CD8-positive, alpha-beta memory T cell (primary cell): ENCODE data around the gene ZFYVE16. TPM values are rescaled to one million over a fixed set of nuclear protein-coding genes. Genes with fewer than 3 reads are reported as not detected.
"Not testable (repeated sequence)": the region's sequence is repeated elsewhere in the genome, so short reads cannot be mapped to it uniquely, and the experiment has no call there.

Experiments
- CTCF ChIA-PET: fragments of 350-600 bp; sonication (Branson Sonifier 250); formaldehyde crosslinking; loops from one replicate; lab custom pipeline; 2021; ENCODE audit warnings: antibody characterized with exemption; lab: Charles Lee
- POLR2A ChIA-PET: fragments of 350-600 bp; sonication (Branson Sonifier 250); formaldehyde crosslinking; loops from one replicate; lab custom pipeline; 2021; ENCODE audit warnings: antibody characterized with exemption; lab: Charles Lee
- DNase-seq, 5 donors: peaks; one replicate each; pipeline versions ENCODE4 v3.0.0 to v3.0.0-alpha.2; 2020 to 2022; ENCODE audit warnings: mixed read lengths in 1 of 5
- H3K27ac ChIP-seq: one replicate; pipeline ENCODE4 v1.7.0; 2013; ENCODE audit warnings: low read depth, mild to moderate bottlenecking, low read length, moderate library complexity
- H3K27me3 ChIP-seq: 2 replicates; pipeline ENCODE4 v1.7.0; 2013; ENCODE audit warnings: low read length, mild to moderate bottlenecking; ENCODE audit not compliant: insufficient read depth, poor library complexity, severe bottlenecking
- H3K36me3 ChIP-seq: 2 replicates; pipeline ENCODE4 v1.7.0; 2013; ENCODE audit warnings: mild to moderate bottlenecking, low read length, moderate library complexity; ENCODE audit not compliant: insufficient read depth
- H3K4me1 ChIP-seq: 2 replicates; pipeline ENCODE4 v1.7.0; 2013; ENCODE audit warnings: mild to moderate bottlenecking, low read length, moderate library complexity; ENCODE audit not compliant: insufficient read depth
- H3K4me3 ChIP-seq: 2 replicates; pipeline ENCODE4 v1.7.0; 2013; ENCODE audit warnings: mild to moderate bottlenecking, low read length
- H3K9me3 ChIP-seq: 2 replicates; pipeline ENCODE4 v1.7.0; 2013; ENCODE audit warnings: mild to moderate bottlenecking, low read length
- H3K27ac Mint-ChIP-seq, 8 donors: one replicate each; pipeline ENCODE4 v1.8.0; 2020 to 2021; ENCODE audit warnings: mixed read lengths in 8 of 8, mild to moderate bottlenecking in 6 of 8, inconsistent platforms in 3 of 8, moderate library complexity in 3 of 8
- H3K27me3 Mint-ChIP-seq, 2 donors: one replicate each; pipeline ENCODE4 v1.8.0; 2020 to 2021; ENCODE audit warnings: mixed read lengths in 2 of 2, mild to moderate bottlenecking in 1 of 2, moderate library complexity in 1 of 2
- H3K36me3 Mint-ChIP-seq, 3 donors: one replicate each; pipeline ENCODE4 v1.8.0; 2020 to 2021; ENCODE audit warnings: mixed read lengths in 3 of 3, inconsistent platforms in 1 of 3, mild to moderate bottlenecking in 1 of 3
- H3K4me1 Mint-ChIP-seq, 3 donors: one replicate each; pipeline ENCODE4 v1.8.0; 2020 to 2021; ENCODE audit warnings: mixed read lengths in 3 of 3, inconsistent platforms in 1 of 3, mild to moderate bottlenecking in 1 of 3
- H3K4me3 Mint-ChIP-seq, 7 donors: one replicate each; pipeline ENCODE4 v1.8.0; 2020 to 2021; ENCODE audit warnings: mixed read lengths in 7 of 7, mild to moderate bottlenecking in 6 of 7, moderate library complexity in 4 of 7, inconsistent platforms in 2 of 7
- H3K9me3 Mint-ChIP-seq, 5 donors: one replicate each; pipeline ENCODE4 v1.8.0; 2020 to 2022; ENCODE audit warnings: mixed read lengths in 5 of 5, mild to moderate bottlenecking in 3 of 5, moderate library complexity in 2 of 5, inconsistent platforms in 1 of 5
- polyA plus RNA-seq: library from polyadenylated mRNA; unstranded; fragments of 300-500 nt; fragmentation: Illumina TruSeq; gene quantifications from one replicate; pipeline ENCODE4 v1.2.3, GENCODE V29; 2021
- total RNA-seq, 2 experiments: library from RNA; stranded (reverse); gene quantifications; one replicate each; pipeline ENCODE4 v1.2.3, GENCODE V29; 2021

The ZFYVE16 gene
- total and polyA plus RNA-seq, 3 experiments from 2014 or later, result 5.0 to 13.8 (median 10.1) TPM

- peaks cover 58 to 88% (median 86%) of the 10 kb centered on the region in 3 donors for H3K36me3 Mint-ChIP-seq
- POLR2A ChIA-PET, result no interaction called here
- H3K27ac ChIP-seq, result no peak overlapping the region
- H3K9me3 Mint-ChIP-seq, result peaks cover 24 to 34% (median 30%) of the 10 kb centered on the region in 5 donors
- peaks cover 6% of the 10 kb centered on the region for H3K36me3 ChIP-seq
- peaks cover 5% of the 10 kb centered on the region for H3K9me3 ChIP-seq
- no peaks in the 10 kb centered on the region for H3K4me1 Mint-ChIP-seq
- H3K4me1 ChIP-seq, result no peaks in the 10 kb centered on the region
- no peaks in the 10 kb centered on the region for H3K27me3 ChIP-seq
- CTCF ChIA-PET, result no interaction called here
- no peak for DNase-seq
- no peak overlapping the region for H3K27ac Mint-ChIP-seq
- no peak overlapping the region for H3K4me3 ChIP-seq
- peak overlapping the region in 1 of 7 donors; percentile 41 for H3K4me3 Mint-ChIP-seq
- no peaks in the 10 kb centered on the region for H3K27me3 Mint-ChIP-seq
These were observed 55.4 kb downstream of the ZFYVE16 start for GRCh38 chr5:80463269-80463668.

DNA sequence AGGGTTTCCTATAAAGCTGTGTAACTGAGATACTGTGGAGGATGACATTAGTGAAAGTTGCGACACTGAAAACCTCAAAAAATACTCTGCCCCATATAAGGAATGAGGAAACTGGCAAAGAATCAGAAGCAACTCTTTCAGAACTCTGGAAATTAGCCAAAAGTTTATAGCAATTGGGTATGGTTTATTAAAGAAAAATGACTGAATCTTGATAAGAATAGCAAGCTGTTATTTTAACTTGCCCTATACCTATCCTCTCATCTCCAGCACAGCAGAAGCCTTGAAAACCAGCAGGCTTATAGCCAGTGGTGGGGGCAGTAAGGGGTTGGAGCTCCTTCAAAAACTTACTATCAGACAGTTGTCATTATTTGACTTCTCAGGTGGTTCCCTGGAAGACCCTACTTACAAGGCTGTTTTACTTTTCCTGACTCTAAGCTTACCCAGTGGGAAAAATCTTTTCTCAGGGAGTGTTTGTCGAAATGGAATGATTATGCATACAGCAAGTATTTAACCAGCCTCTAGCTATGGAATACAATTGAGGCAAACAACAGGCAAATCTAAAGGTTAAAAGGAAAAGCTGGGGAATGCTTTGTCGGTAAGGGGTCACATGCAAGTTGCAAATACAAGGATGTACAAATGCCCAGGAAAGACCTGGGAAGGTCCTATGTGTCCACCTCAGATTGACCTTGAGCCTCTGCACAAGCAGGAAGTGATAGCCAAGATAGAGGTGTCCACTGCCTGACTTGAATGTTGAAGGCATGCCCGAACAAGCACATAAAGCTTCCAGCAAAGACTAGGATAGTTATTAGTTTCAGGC, 59.0 kb downstream of the ZFYVE16 start:
- no peaks in the 10 kb centered on the region for H3K36me3 ChIP-seq
- Mint-ChIP-seq H3K9me3 (peaks cover 33 to 52% (median 43%) of the 10 kb centered on the region in 5 donors), H3K27me3 (peaks cover 0 to under 1% of the 10 kb centered on the region in 2 donors), H3K36me3 (peaks cover 45 to 95% (median 83%) of the 10 kb centered on the region in 3 donors), H3K4me1 (no peaks in the 10 kb centered on the region), H3K27ac (no peak overlapping the region), H3K4me3 (no peak overlapping the region)
- ChIA-PET POLR2A (no interaction called here), CTCF (interaction anchor here (1.3 kb wide), 1 partner anchor 15 kb away, joined by 4 read pairs; no protein-coding TSS in a partner anchor)
- H3K4me1 ChIP-seq, result no peaks in the 10 kb centered on the region
- DNase-seq, result no peak
- no peak overlapping the region for H3K27ac ChIP-seq
- peaks cover 5% of the 10 kb centered on the region for H3K9me3 ChIP-seq
- no peak overlapping the region for H3K4me3 ChIP-seq
- no peaks in the 10 kb centered on the region for H3K27me3 ChIP-seq

DNA sequence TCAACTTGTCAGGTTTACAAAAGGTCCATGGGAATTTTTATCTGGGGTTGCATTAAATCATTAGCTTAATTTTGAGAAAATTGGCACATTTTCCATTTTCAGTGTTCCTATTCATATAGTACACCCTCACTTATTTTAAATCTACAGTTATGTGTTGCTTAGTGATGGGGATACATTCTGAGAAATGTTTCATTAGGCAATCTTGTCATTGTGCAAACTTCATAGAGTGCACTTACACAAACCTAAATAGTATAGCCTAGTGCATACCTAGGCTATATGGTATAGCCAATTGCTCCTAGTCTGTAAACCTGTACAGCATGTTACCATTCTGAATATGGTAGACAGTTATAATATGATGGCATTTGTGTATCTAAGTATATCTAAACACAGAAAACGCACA, 60.3 kb downstream of the ZFYVE16 start:
- H3K27me3 Mint-ChIP-seq, result peaks cover 0 to 1% of the 10 kb centered on the region in 2 donors
- H3K36me3 Mint-ChIP-seq, result peaks cover 39 to 95% (median 80%) of the 10 kb centered on the region in 3 donors
- no peaks in the 10 kb centered on the region for H3K4me1 Mint-ChIP-seq
- H3K9me3 Mint-ChIP-seq, result peaks cover 25 to 44% (median 37%) of the 10 kb centered on the region in 5 donors
- CTCF ChIA-PET, result interaction anchor here (1.3 kb wide), 1 partner anchor 14 kb away, joined by 4 read pairs; no protein-coding TSS in a partner anchor
- no peak overlapping the region for H3K4me3 ChIP-seq
- H3K27me3 ChIP-seq, result no peaks in the 10 kb centered on the region
- H3K27ac Mint-ChIP-seq, result no peak overlapping the region
- H3K4me3 Mint-ChIP-seq, result no peak overlapping the region
- POLR2A ChIA-PET, result no interaction called here
- no peak overlapping the region for H3K27ac ChIP-seq
- DNase-seq, result no peak
- H3K4me1 ChIP-seq, result no peaks in the 10 kb centered on the region
- H3K9me3 ChIP-seq, result peaks cover 3% of the 10 kb centered on the region
- H3K36me3 ChIP-seq, result no peaks in the 10 kb centered on the region

DNA sequence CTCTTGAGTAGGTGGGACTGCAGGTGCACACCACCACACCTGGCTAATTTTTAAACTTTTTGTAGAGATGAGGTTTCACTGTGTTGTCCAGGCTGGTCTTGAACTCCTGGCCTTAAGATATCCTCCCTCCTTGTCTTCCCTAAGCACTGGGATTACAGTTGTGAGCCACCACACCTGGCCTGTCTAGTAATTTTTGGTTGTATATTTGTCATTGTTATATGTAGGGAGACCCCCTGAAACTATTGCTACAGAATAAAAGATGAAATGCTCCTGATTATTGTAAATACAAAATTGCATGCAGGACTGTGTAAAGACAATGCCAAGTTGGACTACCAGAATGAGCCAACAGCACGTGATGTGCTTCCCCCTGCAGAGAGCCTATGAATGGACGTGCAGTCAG, 62.8 kb downstream of the ZFYVE16 start:
- H3K4me1 ChIP-seq, H3K27ac ChIP-seq, H3K4me3 Mint-ChIP-seq, H3K4me3 ChIP-seq, H3K27me3 ChIP-seq, H3K27me3 Mint-ChIP-seq, H3K4me1 Mint-ChIP-seq, H3K36me3 ChIP-seq, POLR2A ChIA-PET, H3K27ac Mint-ChIP-seq, DNase-seq, H3K9me3 ChIP-seq, CTCF ChIA-PET: not testable (repeated sequence)
- Mint-ChIP-seq H3K9me3 (peaks cover 10 to 26% (median 22%) of the 10 kb centered on the region in 5 donors), H3K36me3 (peaks cover 45 to 97% (median 82%) of the 10 kb centered on the region in 3 donors)

DNA sequence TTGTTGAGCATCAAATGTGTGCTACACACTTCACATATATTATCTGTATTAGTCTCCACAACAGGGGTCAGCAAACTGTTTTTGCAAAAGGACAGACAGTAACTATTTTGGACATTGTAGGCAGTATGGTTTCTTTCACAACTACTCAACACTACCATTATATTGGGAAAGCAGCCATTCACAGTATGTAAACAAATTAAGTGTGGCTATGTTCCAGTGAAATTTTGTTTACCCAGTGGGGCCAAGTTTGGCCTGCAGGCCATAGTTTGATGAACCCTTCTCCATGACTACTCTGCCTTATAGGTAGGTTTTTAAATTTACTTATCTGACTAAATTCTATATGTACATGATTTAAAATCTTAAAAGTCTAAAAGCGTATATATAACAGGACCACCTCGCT, 67.1 kb downstream of the ZFYVE16 start:
- ChIA-PET CTCF (no interaction called here), POLR2A (no interaction called here)

GRCh38 chr5:80479713-80480112, 71.8 kb downstream of the ZFYVE16 start:
- no peak overlapping the region for H3K4me3 ChIP-seq
- H3K4me3 Mint-ChIP-seq, result peak overlapping the region in 1 of 7 donors; percentile 9
- ChIA-PET CTCF (interaction anchor here (1.7 kb wide), 1 partner anchor 192 kb away, joined by 3 read pairs; no protein-coding TSS in a partner anchor), POLR2A (no interaction called here)
- no peaks in the 10 kb centered on the region for H3K27me3 ChIP-seq
- peaks cover 16 to 69% (median 33%) of the 10 kb centered on the region in 3 donors for H3K36me3 Mint-ChIP-seq
- H3K4me1 Mint-ChIP-seq, result no peaks in the 10 kb centered on the region
- peaks cover 0 to 5% of the 10 kb centered on the region in 2 donors for H3K27me3 Mint-ChIP-seq
- H3K27ac ChIP-seq, result no peak overlapping the region
- H3K9me3 Mint-ChIP-seq, result peaks cover 19 to 41% (median 31%) of the 10 kb centered on the region in 5 donors
- no peaks in the 10 kb centered on the region for H3K9me3 ChIP-seq
- no peaks in the 10 kb centered on the region for H3K36me3 ChIP-seq
- H3K27ac Mint-ChIP-seq, result no peak overlapping the region
- DNase-seq, result no peak
- H3K4me1 ChIP-seq, result no peaks in the 10 kb centered on the region

More for the DNA sequence above, 67.1 kb downstream of the ZFYVE16 start:
- Mint-ChIP-seq H3K9me3 (peaks cover 6 to 21% (median 16%) of the 10 kb centered on the region in 5 donors), H3K4me1 (no peaks in the 10 kb centered on the region), H3K36me3 (peaks cover 35 to 86% (median 71%) of the 10 kb centered on the region in 3 donors), H3K4me3 (no peak overlapping the region), H3K27ac (no peak overlapping the region), H3K27me3 (peaks cover 0 to 3% of the 10 kb centered on the region in 2 donors)
- no peaks in the 10 kb centered on the region for H3K9me3 ChIP-seq
- no peak overlapping the region for H3K4me3 ChIP-seq
- no peaks in the 10 kb centered on the region for H3K4me1 ChIP-seq
- DNase-seq, result no peak
- H3K36me3 ChIP-seq, result no peaks in the 10 kb centered on the region
- H3K27ac ChIP-seq, result no peak overlapping the region
- no peaks in the 10 kb centered on the region for H3K27me3 ChIP-seq

DNA sequence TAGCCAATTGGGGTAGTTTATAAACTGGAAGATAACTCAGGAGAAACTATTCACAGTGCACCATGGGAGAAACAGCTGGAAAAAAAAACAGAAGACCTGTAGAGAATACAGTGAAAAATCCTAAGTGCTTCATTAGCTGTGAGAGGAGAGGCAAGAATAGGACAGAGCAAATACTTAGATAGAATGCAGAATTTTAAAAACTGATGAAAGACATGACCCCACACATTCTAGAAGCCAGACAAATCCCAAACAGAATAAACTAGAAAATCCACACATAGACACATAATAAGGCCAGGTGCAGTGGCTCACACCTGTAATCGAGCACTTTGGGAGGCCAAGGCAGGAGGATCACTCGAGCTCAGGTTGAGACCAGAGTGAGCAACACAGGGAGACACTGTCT, 72.5 kb downstream of the ZFYVE16 start:
- Mint-ChIP-seq H3K9me3 (peaks cover 23 to 48% (median 35%) of the 10 kb centered on the region in 5 donors), H3K4me3 (no peak overlapping the region)
- CTCF ChIA-PET, result no interaction called here

More for the DNA sequence above, 72.5 kb downstream of the ZFYVE16 start:
- Histone ChIP-seq H3K4me1 (no peaks in the 10 kb centered on the region), H3K36me3 (no peaks in the 10 kb centered on the region), H3K4me3 (no peak overlapping the region), H3K9me3 (no peaks in the 10 kb centered on the region), H3K27me3 (no peaks in the 10 kb centered on the region), H3K27ac (no peak overlapping the region)
- peaks cover 3 to 9% of the 10 kb centered on the region in 2 donors for H3K27me3 Mint-ChIP-seq
- no peak for DNase-seq
- peaks cover 9 to 69% (median 27%) of the 10 kb centered on the region in 3 donors for H3K36me3 Mint-ChIP-seq
- H3K27ac Mint-ChIP-seq, result no peak overlapping the region
- POLR2A ChIA-PET, result no interaction called here
- H3K4me1 Mint-ChIP-seq, result no peaks in the 10 kb centered on the region
